Measurements from ENCODE around the gene GTF2H4. TPM values are rescaled to one million over a fixed set of nuclear protein-coding genes. Genes with fewer than 3 reads are reported as not detected.

The GTF2H4 gene
- polyA plus RNA-seq, 1 donor from 2014 or later = 8.4 TPM

- no peaks in the 10 kb centered on the region for H3K9me3 Mint-ChIP-seq
- no peaks in the 10 kb centered on the region for H3K36me3 Mint-ChIP-seq
- H3K27me3 Mint-ChIP-seq = peaks cover 17% of the 10 kb centered on the region
- no peak overlapping the region for H3K27ac Mint-ChIP-seq
- H3K4me1 Mint-ChIP-seq = peaks cover 0 to 2% (median 0%) of the 10 kb centered on the region in 3 donors
- H3K4me3 Mint-ChIP-seq = no peak overlapping the region
Measured at GRCh38 chr6:30963641-30964040, 55.6 kb downstream of the GTF2H4 start.

Other genes with a start within 250 kb of the GTF2H4 start
- gene DHX16, start 235.2 kb upstream of the GTF2H4 start, polyA plus RNA-seq = 21.6 TPM
- 91.7 TPM for gene PPP1R18, start 221.6 kb upstream of the GTF2H4 start, polyA plus RNA-seq
- 56.1 TPM for gene NRM, start 217.2 kb upstream of the GTF2H4 start, polyA plus RNA-seq
- gene MDC1, start 190.9 kb upstream of the GTF2H4 start, polyA plus RNA-seq = 4.6 TPM
- gene TUBB, start 187.9 kb upstream of the GTF2H4 start, polyA plus RNA-seq = 156 TPM
- gene FLOT1, start 165.5 kb upstream of the GTF2H4 start, polyA plus RNA-seq = 97.3 TPM
- 0.73 TPM for gene IER3, start 163.7 kb upstream of the GTF2H4 start, polyA plus RNA-seq
- gene DDR1, start 23.7 kb upstream of the GTF2H4 start, polyA plus RNA-seq = 4.6 TPM
- 26.0 TPM for gene VARS2, start 6.0 kb downstream of the GTF2H4 start, polyA plus RNA-seq
- gene SFTA2, start 24.0 kb downstream of the GTF2H4 start, polyA plus RNA-seq = 0.60 TPM
- gene MUCL3, start 32.8 kb downstream of the GTF2H4 start, polyA plus RNA-seq = not detected
- gene MUC21, start 75.5 kb downstream of the GTF2H4 start, polyA plus RNA-seq = not detected
- gene MUC22, start 102.3 kb downstream of the GTF2H4 start, polyA plus RNA-seq = not detected
- not detected for gene C6orf15, start 204.4 kb downstream of the GTF2H4 start, polyA plus RNA-seq
- 0.94 TPM for gene PSORS1C1, start 206.6 kb downstream of the GTF2H4 start, polyA plus RNA-seq
- not detected for gene CDSN, start 212.2 kb downstream of the GTF2H4 start, polyA plus RNA-seq
- not detected for gene PSORS1C2, start 230.9 kb downstream of the GTF2H4 start, polyA plus RNA-seq
- gene CCHCR1, start 249.6 kb downstream of the GTF2H4 start, polyA plus RNA-seq = 9.4 TPM

Measured in IgD-negative memory B cell (primary cell).